B cell (primary cell): ENCODE results near the gene MITD1. TPM values are rescaled to one million over a fixed set of nuclear protein-coding genes. Genes with fewer than 3 reads are reported as not detected.

Experiments used
- ATAC-seq: fragments of 200-7000 bp; cut with Tn5 transposase; one replicate; pipeline ENCODE4 v1.10.0; 2021; ENCODE audit warnings: low read depth, mild to moderate bottlenecking, moderate number of reproducible peaks, moderate library complexity
- CTCF ChIA-PET: fragments of 350-600 bp; sonication (Branson Sonifier 250); formaldehyde crosslinking; loops from one replicate; lab custom pipeline; 2021; ENCODE audit warnings: antibody characterized with exemption, inconsistent platforms; lab: Charles Lee
- POLR2A ChIA-PET: fragments of 350-600 bp; sonication (Branson Sonifier 250); formaldehyde crosslinking; loops from one replicate; lab custom pipeline; 2021; ENCODE audit warnings: antibody characterized with exemption; lab: Charles Lee
- DNase-seq: peaks from one replicate; pipeline ENCODE4 v3.0.0; 2013
- H2AFZ ChIP-seq: 2 replicates; pipeline ENCODE4 v1.6.1; 2012; ENCODE audit warnings: mild to moderate bottlenecking, low read depth, low read length; ENCODE audit not compliant: insufficient read depth, poor library complexity, severe bottlenecking
- H3K27ac ChIP-seq, 2 donors: 1 replicate in 1 of 2; 2 replicates in 1 of 2; pipeline ENCODE4 v1.5.1; 2012 to 2013; ENCODE audit warnings: low read length in 2 of 2, mild to moderate bottlenecking in 2 of 2, moderate library complexity in 1 of 2
- H3K27me3 ChIP-seq, 4 experiments: fragments of 200-600 bp in 1 of 4; sonication (generic) in 1 of 4; replicated peaks in 1 of 4; 1 replicate in 2 of 4; 2 replicates in 2 of 4; pipeline versions ENCODE4 v1.6.1 to v1.7.0; 2013 to 2016; ENCODE audit warnings: low read length in 3 of 4, mild to moderate bottlenecking in 2 of 4, mixed read lengths in 1 of 4, moderate library complexity in 1 of 4; ENCODE audit not compliant: insufficient read depth in 4 of 4, control insufficient read depth in 3 of 4; ENCODE audit errors: control extremely low read depth in 1 of 4
- H3K36me3 ChIP-seq, 2 experiments: replicated peaks in 1 of 2; 1 replicate in 1 of 2; 2 replicates in 1 of 2; pipeline versions ENCODE4 v1.6.1 to v1.7.1; 2013; ENCODE audit warnings: low read length in 1 of 2; ENCODE audit not compliant: insufficient read depth in 2 of 2, control insufficient read depth in 1 of 2; ENCODE audit errors: control extremely low read depth in 1 of 2, extremely low read depth in 1 of 2
- H3K4me1 ChIP-seq, 2 donors: fragments of 200-600 bp in 1 of 2; sonication (generic) in 1 of 2; 1 replicate in 1 of 2; 2 replicates in 1 of 2; pipeline versions ENCODE4 v1.5.1 to v1.6.1; 2013 to 2017; ENCODE audit warnings: low read length in 2 of 2; ENCODE audit not compliant: control insufficient read depth in 2 of 2, insufficient read depth in 2 of 2
- H3K4me2 ChIP-seq: replicated peaks from 2 replicates; pipeline ENCODE3; 2012; ENCODE audit warnings: mild to moderate bottlenecking, low read depth, low read length; ENCODE audit not compliant: poor library complexity, severe bottlenecking
- H3K4me3 ChIP-seq, 5 experiments: fragments of 200-600 bp in 1 of 5; sonication (generic) in 1 of 5; 1 replicate in 3 of 5; 2 replicates in 2 of 5; pipeline versions ENCODE4 v1.5.1 to v1.7.0; 2011 to 2016; ENCODE audit warnings: low read length in 4 of 5, mild to moderate bottlenecking in 4 of 5, low read depth in 2 of 5, control low read depth in 1 of 5, moderate library complexity in 1 of 5; ENCODE audit not compliant: insufficient read depth in 1 of 5; ENCODE audit errors: control extremely low read depth in 1 of 5, extremely low read depth in 1 of 5
- H3K79me2 ChIP-seq: fragments of 200-600 bp; sonication (generic); one replicate; pipeline ENCODE4 v1.6.0; 2016; ENCODE audit warnings: low read length; ENCODE audit not compliant: control insufficient read depth, insufficient read depth
- H3K9ac ChIP-seq: fragments of 200-600 bp; sonication (generic); 2 replicates; pipeline ENCODE4 v1.6.1; 2017; ENCODE audit warnings: mild to moderate bottlenecking, low read length, moderate library complexity
- H3K9me3 ChIP-seq, 3 donors: one replicate each; pipeline versions ENCODE4 v1.6.1 to v1.7.1; 2013; ENCODE audit warnings: low read length in 2 of 3; ENCODE audit not compliant: control insufficient read depth in 2 of 3, insufficient read depth in 1 of 3; ENCODE audit errors: control extremely low read depth in 1 of 3
- H4K20me1 ChIP-seq: 2 replicates; pipeline ENCODE4 v1.6.0; 2012; ENCODE audit warnings: mild to moderate bottlenecking, low read length; ENCODE audit not compliant: insufficient read depth, control insufficient read depth, poor library complexity, severe bottlenecking
- H3K27ac Mint-ChIP-seq: one replicate; pipeline ENCODE4 v1.8.0; 2021; ENCODE audit warnings: mixed read lengths
- H3K27me3 Mint-ChIP-seq: one replicate; pipeline ENCODE4 v1.8.0; 2021; ENCODE audit warnings: mixed read lengths
- H3K4me1 Mint-ChIP-seq: one replicate; pipeline ENCODE4 v1.8.0; 2021; ENCODE audit warnings: mixed read lengths
- H3K4me3 Mint-ChIP-seq: one replicate; pipeline ENCODE4 v1.8.0; 2021; ENCODE audit warnings: mixed read lengths
- H3K9me3 Mint-ChIP-seq: one replicate; pipeline ENCODE4 v1.8.0; 2022; ENCODE audit warnings: mixed read lengths; ENCODE audit not compliant: insufficient read depth
- EZH2 ChIP-seq: IDR thresholded peaks from 2 replicates; pipeline ENCODE4 v1.6.1; 2012; ENCODE audit warnings: borderline replicate concordance, low read depth, mild to moderate bottlenecking, moderate library complexity, low read length; ENCODE audit not compliant: insufficient read depth, poor library complexity, severe bottlenecking
- WGBS: methylation state at CpG from one replicate; pipeline ENCODE4 v1.1.5; 2013; ENCODE audit warnings: missing lambda C conversion rate; ENCODE audit not compliant: insufficient coverage; 5-methylcytosine and 5-hydroxymethylcytosine counted together
- intact Hi-C: fragments of 100-400 bp; cut with micrococcal nuclease; formaldehyde crosslinking; loops from one replicate; pipeline ENCODE4 v1.10.0; 2022
- polyA plus RNA-seq: library from polyadenylated mRNA; depleted of rRNA; stranded (reverse); fragments of >200 nt; gene quantifications from 2 replicates; pipeline ENCODE4 v1.2.3, GENCODE V29; 2012
- total RNA-seq, 2 donors: library from RNA; stranded (reverse); fragments of 120-200 nt in 1 of 2; gene quantifications; 1 replicate in 1 of 2; 2 replicates in 1 of 2; pipeline versions ENCODE4 v1.2.3 to v1.2.4, GENCODE V29; 2013 to 2022
- TF ChIP-seq, protein P1 (sequence below): fragments of 200-600 bp; IDR thresholded peaks from one replicate; pipeline ENCODE4 v1.8.0; 2022; ENCODE audit warnings: antibody characterized with exemption, mild to moderate bottlenecking

The MITD1 gene
- total and polyA plus RNA-seq, 2 donors (not counting 1 experiment from before 2014, with no cell fraction given) = 31.0 to 71.6 TPM

- H3K27ac ChIP-seq = no peak overlapping the region
- no peaks in the 10 kb centered on the region for H3K4me1 Mint-ChIP-seq
- H3K9ac ChIP-seq = no peak overlapping the region
- no peaks in the 10 kb centered on the region for H3K79me2 ChIP-seq
- H3K9me3 Mint-ChIP-seq = no peaks in the 10 kb centered on the region
- H3K4me1 ChIP-seq = no peaks in the 10 kb centered on the region
- no peak for ATAC-seq
- H3K27me3 ChIP-seq = no peaks in the 10 kb centered on the region
- no peak overlapping the region for H3K4me2 ChIP-seq
- no peaks in the 10 kb centered on the region for H3K27me3 Mint-ChIP-seq
- ChIA-PET POLR2A (no interaction called here), CTCF (no interaction called here)
- 98% methylated on average over 4 of the region's 5 CpGs for WGBS
- no peak for DNase-seq
- no peak for TF ChIP-seq EZH2
- TF ChIP-seq, protein P1, sequence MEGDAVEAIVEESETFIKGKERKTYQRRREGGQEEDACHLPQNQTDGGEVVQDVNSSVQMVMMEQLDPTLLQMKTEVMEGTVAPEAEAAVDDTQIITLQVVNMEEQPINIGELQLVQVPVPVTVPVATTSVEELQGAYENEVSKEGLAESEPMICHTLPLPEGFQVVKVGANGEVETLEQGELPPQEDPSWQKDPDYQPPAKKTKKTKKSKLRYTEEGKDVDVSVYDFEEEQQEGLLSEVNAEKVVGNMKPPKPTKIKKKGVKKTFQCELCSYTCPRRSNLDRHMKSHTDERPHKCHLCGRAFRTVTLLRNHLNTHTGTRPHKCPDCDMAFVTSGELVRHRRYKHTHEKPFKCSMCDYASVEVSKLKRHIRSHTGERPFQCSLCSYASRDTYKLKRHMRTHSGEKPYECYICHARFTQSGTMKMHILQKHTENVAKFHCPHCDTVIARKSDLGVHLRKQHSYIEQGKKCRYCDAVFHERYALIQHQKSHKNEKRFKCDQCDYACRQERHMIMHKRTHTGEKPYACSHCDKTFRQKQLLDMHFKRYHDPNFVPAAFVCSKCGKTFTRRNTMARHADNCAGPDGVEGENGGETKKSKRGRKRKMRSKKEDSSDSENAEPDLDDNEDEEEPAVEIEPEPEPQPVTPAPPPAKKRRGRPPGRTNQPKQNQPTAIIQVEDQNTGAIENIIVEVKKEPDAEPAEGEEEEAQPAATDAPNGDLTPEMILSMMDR = no peak
- no peaks in the 10 kb centered on the region for H4K20me1 ChIP-seq
- intact Hi-C loops = no loop called here
- no peak overlapping the region for H3K27ac Mint-ChIP-seq
- H3K9me3 ChIP-seq = peaks cover 0 to 8% (median 0%) of the 10 kb centered on the region in 3 donors
- no peaks in the 10 kb centered on the region for H3K36me3 ChIP-seq
- H3K4me3 ChIP-seq = no peak overlapping the region
- H2AFZ ChIP-seq = no peak overlapping the region
- no peak overlapping the region for H3K4me3 Mint-ChIP-seq
Measured at GRCh38 chr2:99205491-99205890, 24.6 kb upstream of the MITD1 start.

GRCh38 chr2:99201959-99202678 lies 21.3 kb upstream of the MITD1 start:
- H3K4me1 Mint-ChIP-seq = no peaks in the 10 kb centered on the region
- no peak overlapping the region for H2AFZ ChIP-seq
- H3K4me2 ChIP-seq = no peak overlapping the region
- peak overlapping the region; percentile 3 for H3K27ac Mint-ChIP-seq
- intact Hi-C loops = no loop called here
- no peaks in the 10 kb centered on the region for H3K9me3 Mint-ChIP-seq
- H3K4me3 ChIP-seq = no peak overlapping the region
- CTCF ChIA-PET = no interaction called here
- DNase-seq = no peak
- TF ChIP-seq, protein P1 = peak; percentile 16
- TF ChIP-seq EZH2 = no peak
- POLR2A ChIA-PET = no interaction called here
- no peaks in the 10 kb centered on the region for H3K79me2 ChIP-seq
- H3K4me1 ChIP-seq = no peaks in the 10 kb centered on the region
- H3K27me3 Mint-ChIP-seq = no peaks in the 10 kb centered on the region
- no peaks in the 10 kb centered on the region for H4K20me1 ChIP-seq
- no peak overlapping the region for H3K27ac ChIP-seq
- H3K4me3 Mint-ChIP-seq = no peak overlapping the region
- no peaks in the 10 kb centered on the region for H3K27me3 ChIP-seq
- no peak for ATAC-seq
- no peak overlapping the region for H3K9ac ChIP-seq
- 93% methylated on average over 2 of the region's 4 CpGs for whole genome bisulfite sequencing
- H3K36me3 ChIP-seq = peaks cover 4 to 7% of the 10 kb centered on the region in 2 experiments
- peaks cover 0 to 8% (median 0%) of the 10 kb centered on the region in 3 donors for H3K9me3 ChIP-seq
